IPS-11a (cell line): ENCODE measurements around the gene DGKH.
"Not testable (repeated sequence)": the region's sequence is repeated elsewhere in the genome, so short reads cannot be mapped to it uniquely, and the experiment has no call there.

Source experiments
- H3K4me3 ChIP-seq: one replicate; pipeline ENCODE4 v1.5.1; 2013; ENCODE audit warnings: low read depth, low read length, control low read depth

DGKH gene

GRCh38 chr13:42163910-42164309 lies 115.5 kb downstream of the DGKH start:
- H3K4me3 ChIP-seq, result not testable (repeated sequence)

DNA sequence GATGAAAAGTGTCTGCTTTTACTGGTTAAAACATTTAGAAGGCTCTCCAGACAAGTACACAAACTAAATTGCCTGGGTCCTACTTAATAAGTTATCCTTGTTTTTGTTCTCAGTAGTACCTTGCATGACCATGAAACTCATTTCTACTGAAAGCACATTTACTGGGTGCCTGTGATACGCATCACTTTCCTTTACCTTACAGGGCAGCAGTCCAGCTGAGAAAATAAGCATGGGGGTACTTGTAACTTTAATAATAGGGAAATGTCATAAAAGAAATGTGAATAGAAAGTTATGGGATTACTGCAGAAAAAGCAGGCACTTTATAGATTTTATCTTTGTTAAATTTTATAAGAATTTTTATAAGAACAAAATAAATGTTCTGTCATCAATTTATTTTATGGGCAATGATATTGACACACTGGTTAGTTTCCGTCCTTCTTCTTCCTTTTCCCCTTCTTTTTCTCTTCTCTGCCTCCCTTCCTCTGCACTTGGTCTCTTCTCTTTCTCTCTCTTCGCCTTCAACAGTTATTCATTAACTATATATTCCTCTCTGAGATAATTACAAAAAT lies 116.2 kb downstream of the DGKH start:
- no peak overlapping the region for H3K4me3 ChIP-seq

DNA sequence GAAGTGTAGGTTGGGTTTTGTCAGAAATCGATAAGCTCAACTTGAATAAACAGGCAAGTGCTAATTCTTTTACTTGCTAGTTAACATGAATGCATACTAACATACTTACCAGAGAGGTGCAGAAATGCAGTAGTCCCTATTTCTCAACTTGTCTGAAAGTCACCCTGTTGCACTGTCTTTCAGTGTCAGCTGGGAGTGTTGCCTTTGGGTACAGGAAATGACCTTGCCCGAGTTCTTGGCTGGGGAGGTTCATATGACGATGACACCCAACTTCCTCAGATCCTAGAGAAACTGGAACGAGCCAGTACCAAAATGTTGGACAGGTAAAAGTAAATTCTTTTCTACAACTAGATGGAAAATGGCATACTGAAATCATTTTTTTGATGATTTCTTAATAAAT lies 120.0 kb downstream of the DGKH start:
- H3K4me3 ChIP-seq, result no peak overlapping the region

DNA sequence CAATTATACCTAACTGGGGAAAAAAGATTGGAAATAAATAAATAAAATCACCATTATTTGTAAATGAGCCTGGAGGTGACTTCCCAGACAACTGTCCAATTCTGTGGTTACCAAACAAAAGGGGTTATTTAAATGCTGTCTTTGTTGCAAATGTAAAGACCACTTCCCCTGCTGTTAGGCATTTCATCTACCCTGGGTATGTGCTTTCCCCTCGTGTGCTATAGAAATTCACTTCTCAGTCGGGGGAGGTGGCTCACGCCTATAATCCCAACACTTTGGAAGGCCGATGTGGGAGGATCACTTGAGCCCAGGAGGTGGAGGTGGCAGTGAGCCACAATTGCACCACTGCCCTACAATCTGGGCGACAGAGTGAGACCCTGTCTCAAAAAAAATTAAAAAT lies 121.6 kb downstream of the DGKH start:
- H3K4me3 ChIP-seq, result no peak overlapping the region

- no peak overlapping the region for H3K4me3 ChIP-seq
Observed at GRCh38 chr13:42173789-42174343, 125.4 kb downstream of the DGKH start.

DNA sequence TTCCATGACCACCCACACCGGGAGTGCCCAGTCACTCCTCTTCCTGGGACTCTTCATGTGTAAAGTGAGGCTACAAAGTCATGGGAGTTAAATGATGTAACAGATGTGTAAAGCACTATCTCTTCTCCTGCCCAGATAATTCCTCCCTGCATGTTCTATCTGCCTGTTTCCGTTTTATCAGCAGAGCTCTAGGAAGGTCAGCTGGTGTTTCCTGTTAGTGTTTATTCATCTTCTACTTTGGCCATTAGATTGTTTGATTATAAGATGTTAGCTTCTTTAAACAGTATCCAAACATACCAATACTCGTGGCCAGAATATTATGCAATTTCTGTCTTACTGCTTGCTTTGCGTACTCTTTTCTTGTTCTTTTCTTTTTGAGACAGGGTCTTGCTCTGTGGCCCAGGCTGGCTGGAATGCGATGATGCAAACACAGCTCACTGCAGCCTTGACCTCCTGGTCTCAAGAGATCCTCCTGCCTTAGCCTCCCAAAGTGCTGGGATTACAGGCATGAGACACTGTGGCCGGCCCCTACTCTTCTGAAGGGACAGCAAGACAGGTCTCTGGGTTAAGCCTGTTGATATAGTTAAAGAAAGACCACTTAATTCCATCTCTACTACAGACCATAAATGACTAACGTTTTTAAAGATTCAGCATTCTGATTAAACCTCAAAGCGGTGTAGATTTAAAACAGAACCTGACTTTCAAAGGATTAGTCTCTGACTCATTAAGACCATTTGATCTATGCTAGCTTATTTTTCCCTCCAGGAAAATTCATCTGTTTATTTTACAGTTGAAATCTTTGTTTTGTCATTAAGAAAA lies 126.1 kb downstream of the DGKH start:
- no peak overlapping the region for H3K4me3 ChIP-seq

DNA sequence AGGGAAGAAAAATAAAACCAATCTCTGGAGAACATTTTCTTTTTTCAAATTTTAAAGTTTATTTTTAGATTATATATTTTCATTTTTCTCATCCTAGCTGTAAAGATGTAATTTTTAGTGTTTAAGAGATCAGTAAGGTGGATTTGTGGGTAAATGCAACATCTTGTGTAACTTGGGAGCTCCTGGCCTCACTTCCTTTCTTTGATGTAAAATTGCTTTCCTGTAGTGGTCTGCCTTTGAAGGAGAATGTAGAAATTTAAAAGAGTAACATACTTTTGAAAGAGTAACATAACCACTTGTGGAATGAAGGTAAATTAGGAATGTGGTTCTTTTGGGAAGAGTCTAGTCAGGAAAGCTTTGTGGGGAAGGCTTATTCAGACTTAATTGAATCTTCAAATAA lies 127.8 kb downstream of the DGKH start:
- H3K4me3 ChIP-seq, result no peak overlapping the region

- no peak overlapping the region for H3K4me3 ChIP-seq
Observed at GRCh38 chr13:42177189-42177588, 128.7 kb downstream of the DGKH start.

DNA sequence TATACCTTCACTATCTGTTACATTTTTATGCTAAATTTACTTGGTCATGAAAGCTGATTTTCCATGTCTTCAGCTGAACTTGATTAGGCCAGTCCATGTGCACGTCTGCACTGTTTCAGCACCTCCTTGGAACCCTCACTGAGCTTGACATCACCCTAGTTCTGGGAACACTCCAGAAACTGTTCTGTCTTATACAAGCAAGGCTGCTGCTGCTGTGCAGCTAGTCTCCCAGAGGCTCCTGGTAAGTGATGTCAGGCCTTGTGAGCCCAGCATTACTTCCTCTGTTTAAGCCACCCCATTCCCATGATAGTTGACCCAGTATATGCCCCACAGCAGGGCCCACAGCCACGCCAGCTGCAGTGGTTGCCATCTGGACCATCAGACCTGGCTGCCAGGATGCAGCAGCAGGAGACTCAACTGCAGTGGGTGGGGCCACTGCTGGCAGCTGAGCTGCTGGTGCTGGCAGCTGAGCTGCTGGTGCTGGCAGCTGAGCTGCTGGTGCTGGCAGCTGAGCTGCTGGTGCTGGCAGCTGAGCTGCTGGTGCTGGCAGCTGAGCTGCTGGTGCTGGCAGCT lies 133.0 kb downstream of the DGKH start:
- no peak overlapping the region for H3K4me3 ChIP-seq

GRCh38 chr13:42189061-42189460 lies 140.6 kb downstream of the DGKH start:
- H3K4me3 ChIP-seq, result no peak overlapping the region

DNA sequence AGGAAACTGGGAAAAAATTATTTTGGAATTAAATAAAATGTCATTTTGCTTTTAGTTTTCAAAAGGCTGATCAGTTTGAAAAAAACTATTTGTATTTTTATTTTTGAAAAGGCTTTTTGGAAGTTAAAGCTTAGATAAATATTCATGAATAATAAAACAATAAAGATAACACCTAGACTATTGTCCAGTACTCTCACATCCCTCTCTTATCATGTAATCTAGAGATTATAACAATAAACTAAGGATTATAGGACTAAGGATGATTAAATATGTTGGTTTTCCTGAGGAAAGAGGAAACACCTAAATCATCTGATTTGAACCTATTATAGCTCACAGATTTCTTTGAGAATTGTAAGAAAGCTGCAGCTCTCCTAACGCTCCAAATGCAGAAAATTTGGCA lies 142.1 kb downstream of the DGKH start:
- H3K4me3 ChIP-seq, result no peak overlapping the region

- no peak overlapping the region for H3K4me3 ChIP-seq
Observed at GRCh38 chr13:42211704-42212464, 163.4 kb downstream of the DGKH start.

- no peak overlapping the region for H3K4me3 ChIP-seq
Observed at GRCh38 chr13:42214446-42214845, 166.0 kb downstream of the DGKH start.

- no peak overlapping the region for H3K4me3 ChIP-seq
Observed at GRCh38 chr13:42215578-42216421, 167.4 kb downstream of the DGKH start.

DNA sequence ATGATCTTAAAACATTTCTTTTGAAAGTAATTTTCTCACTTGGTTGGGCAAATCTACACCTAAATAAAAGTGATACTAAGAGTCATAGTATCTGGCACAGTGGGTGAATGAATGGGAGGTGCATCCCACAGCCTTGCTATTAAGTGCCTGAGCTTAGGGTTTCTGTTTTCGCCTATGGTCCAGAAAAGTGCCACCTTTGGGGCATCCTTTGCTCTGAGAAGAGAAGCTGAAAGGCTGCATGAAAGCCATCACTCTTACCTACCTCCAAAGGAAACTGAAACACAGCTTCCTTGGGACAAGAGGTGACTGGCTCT lies 167.9 kb downstream of the DGKH start:
- H3K4me3 ChIP-seq, result no peak overlapping the region

GRCh38 chr13:42218576-42218975 lies 170.1 kb downstream of the DGKH start:
- H3K4me3 ChIP-seq, result no peak overlapping the region

DNA sequence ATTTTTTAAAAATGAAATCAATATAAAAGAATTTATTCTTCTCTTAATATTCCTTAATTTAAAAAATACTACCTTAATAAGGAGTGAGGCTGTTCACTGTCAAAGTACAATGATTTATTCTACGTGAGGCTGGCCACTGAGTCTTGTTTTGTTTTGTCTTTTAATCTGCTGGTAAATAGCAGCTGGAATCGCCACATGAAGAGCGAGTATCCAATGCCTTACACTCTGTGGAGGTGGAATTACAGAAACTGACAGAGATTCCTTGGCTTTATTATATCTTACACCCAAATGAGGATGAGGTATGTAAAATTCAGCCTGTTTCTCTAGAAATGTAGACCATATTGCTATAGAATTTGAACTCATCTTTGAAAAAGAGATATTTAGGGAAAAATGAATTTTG lies 170.6 kb downstream of the DGKH start:
- no peak overlapping the region for H3K4me3 ChIP-seq

GRCh38 chr13:42219876-42220275 lies 171.4 kb downstream of the DGKH start:
- H3K4me3 ChIP-seq, result no peak overlapping the region

GRCh38 chr13:42221121-42221765 lies 172.8 kb downstream of the DGKH start:
- no peak overlapping the region for H3K4me3 ChIP-seq

- H3K4me3 ChIP-seq, result no peak overlapping the region
Observed at GRCh38 chr13:42223681-42224080, 175.2 kb downstream of the DGKH start.
